ENCODE measurements around the gene ZNF605. TPM values are rescaled to one million over a fixed set of nuclear protein-coding genes. Genes with fewer than 3 reads are reported as not detected.

ZNF605 gene
- total RNA-seq, 2 donors from 2014 or later: 3.3 to 11.7 TPM

DNA sequence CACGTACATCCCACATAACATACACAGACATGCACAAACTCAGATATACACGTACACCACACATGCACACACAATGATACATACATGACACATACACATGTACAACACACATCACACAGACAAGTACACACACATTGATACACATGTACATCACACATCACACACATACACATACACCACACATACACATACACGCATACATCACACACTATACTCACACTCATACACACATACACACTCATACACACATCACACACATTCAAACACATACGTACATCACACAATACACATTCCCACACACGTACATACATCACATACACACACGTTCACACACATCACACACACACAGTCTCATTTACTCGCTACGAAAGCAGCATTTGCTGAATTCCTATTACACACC is 4.5 kb downstream of the ZNF605 start:
- no peak for TF ChIP-seq CTCF (IDR thresholded peaks at IDR 0.05)
- H3K4me3 ChIP-seq: no peak overlapping the region
- no peaks in the 10 kb centered on the region for H3K27me3 ChIP-seq
- H3K9me3 ChIP-seq: peaks cover 2 to 36% of the 10 kb centered on the region in 2 donors
- H3K4me1 ChIP-seq: peaks cover 0 to 12% of the 10 kb centered on the region in 2 donors
- DNase-seq (ENCODE audit: low spot score): no peak
- H3K36me3 ChIP-seq: peaks cover 14% of the 10 kb centered on the region
- no peak overlapping the region for H3K27ac ChIP-seq

DNA sequence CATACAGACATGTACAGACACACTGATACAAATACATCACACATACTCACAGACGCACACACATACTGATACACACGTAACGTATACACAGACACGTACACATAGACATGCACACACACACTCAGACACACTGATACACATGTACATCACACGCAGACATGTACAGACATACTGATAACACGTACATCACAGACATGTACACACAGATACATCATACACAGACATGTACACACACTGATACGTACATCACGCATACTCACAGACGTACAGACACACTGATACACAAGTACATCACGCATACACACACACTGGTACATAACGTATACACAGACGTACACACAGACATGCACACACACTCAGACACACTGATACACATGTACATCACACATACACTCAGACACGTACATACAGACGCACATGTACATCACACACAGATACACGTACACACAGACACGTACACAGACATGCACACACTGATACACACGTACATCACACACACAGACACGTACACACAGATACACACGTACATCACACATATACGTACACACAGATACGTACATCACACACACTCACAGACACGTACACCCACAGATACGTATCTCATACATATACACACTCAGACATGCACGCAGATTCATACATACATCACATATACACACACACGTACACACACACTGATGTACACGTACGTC is 5.1 kb downstream of the ZNF605 start:
- no peak for DNase-seq (ENCODE audit: low spot score)
- Histone ChIP-seq H3K36me3 (peaks cover 20% of the 10 kb centered on the region), H3K4me1 (peaks cover 0 to 12% of the 10 kb centered on the region in 2 donors), H3K9me3 (peaks cover 7 to 41% of the 10 kb centered on the region in 2 donors), H3K4me3 (no peak overlapping the region), H3K27ac (no peak overlapping the region), H3K27me3 (no peaks in the 10 kb centered on the region)
- no peak for TF ChIP-seq CTCF (IDR thresholded peaks at IDR 0.05)

GRCh38 chr12:132949936-132950837 is 5.9 kb downstream of the ZNF605 start:
- TF ChIP-seq CTCF (IDR thresholded peaks at IDR 0.05): no peak
- Histone ChIP-seq H3K36me3 (peaks cover 28% of the 10 kb centered on the region), H3K4me1 (peaks cover 0 to 9% of the 10 kb centered on the region in 2 donors), H3K27ac (no peak overlapping the region), H3K9me3 (peaks cover 7 to 49% of the 10 kb centered on the region in 2 donors), H3K4me3 (no peak overlapping the region), H3K27me3 (no peaks in the 10 kb centered on the region)
- DNase-seq (ENCODE audit: low spot score): no peak

- Histone ChIP-seq H3K27ac (no peak overlapping the region), H3K4me3 (no peak overlapping the region), H3K27me3 (no peaks in the 10 kb centered on the region), H3K9me3 (peaks cover 7 to 66% of the 10 kb centered on the region in 2 donors), H3K36me3 (peaks cover 46% of the 10 kb centered on the region), H3K4me1 (no peaks in the 10 kb centered on the region)
- DNase-seq (ENCODE audit: low spot score): no peak
- no peak for TF ChIP-seq CTCF (IDR thresholded peaks at IDR 0.05)
Observed at GRCh38 chr12:132948146-132949066, 7.7 kb downstream of the ZNF605 start.

DNA sequence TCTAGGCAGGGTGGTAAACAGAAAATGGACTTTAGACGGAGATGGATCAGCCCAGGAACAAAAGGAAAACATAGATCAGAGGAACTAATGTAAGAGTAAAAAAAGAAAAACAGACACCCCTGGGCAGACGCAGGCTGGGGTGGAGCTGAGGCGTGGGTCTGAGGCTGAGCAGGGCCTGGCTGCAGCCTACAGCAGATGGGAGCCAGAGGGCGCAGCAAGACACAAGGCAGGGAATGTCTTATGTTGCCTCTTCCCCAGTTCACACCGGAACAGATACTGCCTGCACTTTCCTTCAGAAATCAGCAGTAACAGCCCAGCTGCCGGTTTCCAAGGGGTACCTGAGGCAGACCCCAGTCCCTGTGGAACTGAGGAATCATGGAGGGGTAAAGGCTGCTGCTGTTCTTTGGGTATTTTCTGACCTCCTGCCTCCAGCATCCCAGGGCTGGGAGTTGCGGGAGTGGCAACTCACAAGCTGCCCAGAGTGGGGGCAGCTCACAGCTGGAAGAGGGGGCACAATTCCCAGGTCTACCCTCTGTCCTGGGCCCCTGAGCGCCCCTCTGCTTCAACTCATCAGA is 9.8 kb downstream of the ZNF605 start:
- Histone ChIP-seq H3K9me3 (peaks cover 8 to 76% of the 10 kb centered on the region in 2 donors), H3K27me3 (no peaks in the 10 kb centered on the region), H3K4me1 (no peaks in the 10 kb centered on the region), H3K27ac (no peak overlapping the region), H3K4me3 (no peak overlapping the region), H3K36me3 (peaks cover 67% of the 10 kb centered on the region)
- TF ChIP-seq CTCF (IDR thresholded peaks at IDR 0.05): no peak
- no peak for DNase-seq (ENCODE audit: low spot score)

Measured in right atrium auricular region (tissue), 2 donors.